Activated naive CD4-positive, alpha-beta T cell treated with Interleukin-2 at 50 U/mL for 16 hours (primary cell): Measurements from ENCODE around the gene PLEKHO2.

ENCODE experiments used
- DNase-seq: peaks from one replicate; pipeline ENCODE4 v3.0.0-alpha.2; 2020

PLEKHO2 gene

DNA sequence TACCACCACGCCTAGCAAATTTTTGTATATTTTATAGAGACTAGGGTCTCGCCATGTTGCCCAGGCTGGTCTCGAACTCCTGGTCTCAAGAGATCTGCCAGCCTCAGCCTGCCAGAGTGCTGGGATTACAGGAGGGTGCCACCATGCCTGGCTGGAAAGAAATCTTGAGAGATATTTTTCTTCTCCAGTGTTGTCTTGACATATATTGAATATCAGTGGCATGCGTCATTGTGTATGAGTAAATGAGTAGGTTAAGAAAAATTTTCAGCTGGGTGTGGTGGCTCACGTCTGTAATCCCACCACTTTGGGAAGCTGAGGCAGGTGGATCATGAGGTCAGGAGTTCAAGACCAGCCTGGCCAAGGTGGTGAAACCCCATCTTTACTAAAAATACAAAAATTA lies 12.7 kb upstream of the PLEKHO2 start:
- no peak for DNase-seq

DNA sequence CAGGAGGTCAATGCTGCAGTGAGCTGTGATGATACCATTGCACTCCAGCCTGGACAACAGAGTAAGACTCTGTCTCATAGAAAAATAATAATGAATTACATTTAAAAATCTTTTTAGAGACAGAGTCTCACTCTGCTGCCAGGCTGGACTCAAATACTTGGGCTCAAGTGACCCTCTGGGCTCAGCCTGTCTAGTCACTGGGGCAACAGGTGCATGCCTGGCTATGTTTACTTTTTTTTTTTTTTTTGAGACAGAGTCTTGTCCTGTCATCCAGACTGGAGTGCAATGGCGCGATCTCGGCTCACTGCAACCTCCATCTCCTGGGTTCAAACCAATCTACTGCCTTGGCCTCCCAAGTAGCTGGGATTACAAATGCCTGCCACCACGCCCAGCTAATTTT lies 8.0 kb upstream of the PLEKHO2 start:
- DNase-seq = no peak

GRCh38 chr15:64836023-64836536 lies 5.6 kb upstream of the PLEKHO2 start:
- DNase-seq = no peak

GRCh38 chr15:64837502-64837901 lies 4.2 kb upstream of the PLEKHO2 start:
- no peak for DNase-seq

DNA sequence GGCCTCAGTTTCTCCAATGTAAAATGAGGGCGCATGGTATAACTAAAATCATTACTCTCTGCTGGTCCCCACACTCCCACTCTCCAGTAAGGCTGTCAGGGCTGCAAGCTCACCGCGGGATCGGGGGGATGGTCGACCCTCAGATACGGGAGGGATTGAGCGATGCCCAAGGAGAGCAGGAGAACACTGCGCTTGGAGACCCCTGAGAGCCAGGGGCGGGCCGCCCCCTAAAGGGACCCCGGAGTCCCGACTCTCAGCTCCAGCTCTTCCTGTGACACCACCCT lies 713 bp upstream of the PLEKHO2 start:
- DNase-seq = no peak

DNA sequence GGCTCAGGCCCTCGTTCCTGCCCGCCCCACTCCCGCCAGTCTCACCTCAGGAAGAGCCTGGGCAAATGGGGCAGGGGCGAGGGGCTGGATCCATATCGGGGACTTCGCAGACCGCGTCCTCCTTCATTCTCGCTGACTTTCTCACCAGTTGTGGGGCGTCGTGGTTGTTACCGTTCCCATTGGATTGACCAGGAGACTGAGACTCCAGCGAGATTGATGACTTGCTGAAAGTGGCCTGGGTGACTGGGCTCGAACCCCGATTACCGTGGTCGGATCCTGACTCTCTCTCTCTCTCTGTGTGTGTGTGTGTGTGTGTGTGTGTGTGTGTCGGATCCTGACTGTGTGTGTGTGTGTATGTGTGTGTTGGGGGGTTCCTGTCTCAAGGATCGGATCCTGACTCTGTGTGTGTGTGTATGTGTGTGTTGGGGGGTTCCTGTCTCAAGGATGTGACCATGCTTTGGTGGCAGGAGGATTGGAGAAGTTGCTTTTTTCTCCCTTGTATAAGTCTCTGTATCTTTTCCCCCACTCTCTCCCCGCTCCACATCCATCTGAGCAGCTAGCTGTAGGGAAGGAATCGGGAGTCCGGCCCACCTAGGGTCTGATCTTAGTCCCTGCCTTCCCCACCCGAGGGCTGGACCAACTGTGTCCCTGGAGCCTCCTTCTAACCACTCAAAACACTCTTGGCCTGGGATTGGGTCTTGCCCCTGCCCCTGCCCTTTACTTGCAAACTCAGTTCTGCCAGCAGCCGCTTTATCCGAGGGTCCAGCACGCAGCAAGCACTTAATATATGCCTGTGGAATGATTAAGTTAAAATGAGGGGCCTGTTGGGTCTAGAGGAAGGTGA lies 603 bp downstream of the PLEKHO2 start:
- DNase-seq = no peak

- no peak for DNase-seq
These were observed 1.4 kb downstream of the PLEKHO2 start for GRCh38 chr15:64842986-64843561.

DNA sequence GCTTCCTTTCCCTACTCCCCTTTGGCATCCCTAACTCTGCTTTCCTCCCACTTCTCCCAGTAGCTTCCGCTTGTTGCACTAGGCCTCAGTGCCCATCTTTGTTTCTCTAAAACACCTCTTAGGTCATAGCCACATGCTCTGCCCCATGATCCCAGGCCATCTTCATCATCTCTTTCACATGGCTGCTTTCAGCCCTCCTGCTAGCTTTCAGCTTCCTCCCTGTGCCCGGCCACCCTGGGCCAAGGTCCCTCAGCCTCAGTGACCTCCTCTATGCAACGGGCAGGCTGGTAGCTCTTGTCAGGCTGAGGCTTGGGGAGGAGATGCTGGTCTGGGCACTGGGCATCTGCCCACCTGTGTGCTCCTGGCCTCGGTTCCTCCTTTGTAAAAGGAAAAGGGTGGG lies 2.3 kb downstream of the PLEKHO2 start:
- no peak for DNase-seq

GRCh38 chr15:64844576-64845145 lies 2.9 kb downstream of the PLEKHO2 start:
- DNase-seq = no peak

- DNase-seq = no peak
These were observed 3.5 kb downstream of the PLEKHO2 start for GRCh38 chr15:64845183-64845611.

DNA sequence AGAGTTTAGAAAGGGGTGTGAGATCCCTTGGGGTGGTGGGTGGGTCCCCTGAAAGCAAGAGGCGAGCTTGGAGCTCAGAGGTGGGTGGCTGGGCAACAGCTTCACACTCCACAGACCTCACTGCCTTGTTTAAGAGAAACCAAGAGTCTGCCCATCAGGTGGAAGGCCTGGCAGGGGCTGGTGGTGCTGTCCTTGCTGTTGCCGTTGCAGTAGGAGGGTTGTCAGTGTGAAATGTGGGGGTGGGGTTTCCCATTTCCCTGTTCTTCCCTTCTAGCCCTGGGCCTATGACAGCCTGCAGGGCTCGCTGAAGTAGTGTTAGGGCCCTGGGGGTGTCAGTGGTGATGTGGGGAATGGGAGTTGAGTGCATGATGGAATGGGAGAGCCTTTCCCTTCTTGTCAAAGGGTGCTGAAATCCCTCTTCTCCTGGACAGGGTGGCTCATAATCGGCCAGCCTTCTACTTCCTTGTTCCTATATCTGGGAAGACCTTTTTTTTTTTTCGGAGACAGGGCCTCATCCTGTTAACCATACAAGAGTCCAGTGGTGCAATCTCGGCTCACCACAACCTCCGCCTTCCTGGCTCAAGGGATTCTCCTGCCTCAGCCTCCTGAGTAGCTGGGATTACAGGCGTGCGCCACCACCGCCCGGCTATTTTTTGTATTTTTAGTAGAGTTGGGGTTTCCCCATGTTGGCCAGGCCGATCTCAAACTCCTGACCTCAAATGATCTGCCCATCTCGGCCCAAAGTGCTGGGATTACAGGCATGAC lies 4.3 kb downstream of the PLEKHO2 start:
- no peak for DNase-seq

DNA sequence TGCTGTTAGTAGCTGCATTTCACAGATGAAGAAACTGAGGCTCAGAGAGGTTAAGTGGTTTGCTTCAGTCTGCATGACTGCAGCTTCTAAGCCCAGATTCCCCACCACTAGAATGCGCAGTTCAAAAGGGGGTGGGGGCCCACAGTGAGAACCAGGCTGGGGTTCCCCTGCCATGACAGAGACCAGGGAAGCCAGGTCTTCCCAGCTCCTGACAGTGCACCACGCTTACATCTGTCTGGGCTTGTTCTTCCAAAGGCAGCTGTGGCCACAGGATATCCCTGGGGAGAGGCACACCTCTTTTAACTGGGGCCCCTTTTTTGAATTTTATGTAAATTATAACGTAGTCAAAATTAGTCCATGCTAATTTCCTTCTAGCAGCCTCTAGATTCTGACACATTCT lies 5.3 kb downstream of the PLEKHO2 start:
- DNase-seq = no peak

DNA sequence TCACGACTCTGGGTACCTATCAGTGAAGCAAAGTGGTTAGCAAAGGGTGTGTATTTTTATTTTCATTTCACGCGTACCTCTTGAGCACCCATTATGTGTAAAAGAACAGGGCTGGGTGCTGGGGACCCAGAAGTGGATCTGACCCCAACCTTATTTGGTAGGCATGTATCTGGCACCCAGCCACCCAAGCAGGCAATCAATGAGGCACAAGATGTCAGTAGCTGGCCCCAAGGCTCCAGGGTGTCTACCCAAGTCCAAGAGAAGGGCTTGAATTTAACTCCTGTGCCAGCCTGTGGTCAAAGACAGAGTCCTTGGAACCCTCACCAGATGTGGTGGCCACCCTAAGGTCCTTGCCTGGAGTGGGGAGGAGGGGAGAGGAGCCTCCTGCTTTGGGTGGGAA lies 5.7 kb downstream of the PLEKHO2 start:
- DNase-seq = no peak

DNA sequence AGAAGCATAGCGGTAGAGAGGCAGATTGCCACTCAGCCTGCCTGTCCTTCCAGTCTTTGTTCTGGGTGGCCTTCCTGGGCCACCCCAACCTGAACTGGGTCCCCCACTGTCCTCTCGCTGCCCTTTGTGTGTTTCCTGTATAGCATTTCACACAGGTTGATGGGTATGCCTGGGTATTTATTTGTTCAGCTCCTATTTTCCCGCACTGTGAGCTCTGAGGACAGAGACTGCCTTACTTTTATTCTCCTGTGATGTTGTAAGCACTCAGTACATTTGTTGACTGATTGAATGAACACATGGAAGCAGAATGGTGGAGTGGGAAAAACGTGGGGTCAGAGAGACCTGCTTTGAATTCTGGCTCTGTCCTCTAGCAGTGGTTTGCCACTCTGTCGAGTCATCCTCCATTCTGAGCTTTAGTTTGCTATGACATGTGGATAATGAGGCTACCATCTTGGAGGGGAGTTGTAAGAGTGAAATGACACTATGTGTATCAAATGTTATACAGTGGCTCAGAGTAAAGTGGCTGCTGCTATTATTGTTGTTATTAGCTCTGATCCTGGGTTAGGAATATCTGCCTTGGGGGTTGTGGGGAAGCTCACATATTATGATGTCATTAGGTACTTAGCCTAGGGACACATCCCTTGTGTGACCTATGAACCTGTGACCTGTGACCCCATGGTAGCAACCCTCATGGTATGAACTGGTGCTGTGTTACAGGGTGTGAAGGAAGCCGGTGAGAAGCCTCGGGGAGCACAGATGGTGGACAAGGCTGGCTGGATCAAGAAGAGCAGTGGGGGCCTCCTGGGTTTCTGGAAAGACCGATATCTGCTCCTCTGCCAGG lies 6.4 kb downstream of the PLEKHO2 start:
- DNase-seq = no peak

- no peak for DNase-seq
These were observed 9.2 kb downstream of the PLEKHO2 start for GRCh38 chr15:64850778-64851502.

GRCh38 chr15:64851503-64851840 lies 9.8 kb downstream of the PLEKHO2 start:
- DNase-seq = no peak

- DNase-seq = no peak
These were observed 12.3 kb downstream of the PLEKHO2 start for GRCh38 chr15:64854041-64854440.

- DNase-seq = no peak
These were observed 12.8 kb downstream of the PLEKHO2 start for GRCh38 chr15:64854526-64854925.

- DNase-seq = no peak
These were observed 13.7 kb downstream of the PLEKHO2 start for GRCh38 chr15:64855205-64855975.

GRCh38 chr15:64856429-64857145 lies 14.9 kb downstream of the PLEKHO2 start:
- DNase-seq = no peak

DNA sequence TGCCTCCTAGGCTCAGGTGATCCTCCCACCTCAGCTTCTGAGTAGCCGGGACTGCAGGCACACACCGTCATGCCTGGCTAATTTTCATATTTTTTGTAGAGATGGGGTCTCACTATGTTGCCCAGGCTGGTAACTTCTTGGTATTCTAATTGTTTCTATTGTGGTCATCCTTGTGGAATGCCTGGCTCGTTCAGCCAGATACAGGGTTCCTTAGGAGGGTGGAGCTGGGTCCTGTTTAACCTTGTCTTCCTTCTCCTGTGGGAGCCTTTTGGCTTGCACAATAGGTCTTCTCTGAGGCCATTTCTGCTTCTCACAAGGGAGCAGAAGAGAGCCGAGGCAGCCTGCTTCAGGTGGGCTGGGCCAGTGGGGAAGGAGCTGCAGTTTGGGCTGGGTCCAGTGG lies 15.7 kb downstream of the PLEKHO2 start:
- DNase-seq = no peak
